ENCODE measurements around the gene ZDHHC7.

- TF ChIP-seq CTCF (conservative IDR thresholded peaks at IDR 0.05; ENCODE audit: low read length): no peak
- TF ChIP-seq EZH2phosphoT487 (IDR thresholded peaks at IDR 0.05; ENCODE audit: borderline replicate concordance, low read depth, low read length): no peak
Measured at GRCh38 chr16:85046931-85047866, 35.9 kb upstream of the ZDHHC7 start.
